ENCODE measurements around the gene C5orf24. TPM values are rescaled to one million over a fixed set of nuclear protein-coding genes. Genes with fewer than 3 reads are reported as not detected.
"Not testable (repeated sequence)": the region's sequence is repeated elsewhere in the genome, so short reads cannot be mapped to it uniquely, and the experiment has no call there.

C5orf24 gene
- total and polyA plus RNA-seq, 2 donors = 34.1 to 73.4 TPM

DNA sequence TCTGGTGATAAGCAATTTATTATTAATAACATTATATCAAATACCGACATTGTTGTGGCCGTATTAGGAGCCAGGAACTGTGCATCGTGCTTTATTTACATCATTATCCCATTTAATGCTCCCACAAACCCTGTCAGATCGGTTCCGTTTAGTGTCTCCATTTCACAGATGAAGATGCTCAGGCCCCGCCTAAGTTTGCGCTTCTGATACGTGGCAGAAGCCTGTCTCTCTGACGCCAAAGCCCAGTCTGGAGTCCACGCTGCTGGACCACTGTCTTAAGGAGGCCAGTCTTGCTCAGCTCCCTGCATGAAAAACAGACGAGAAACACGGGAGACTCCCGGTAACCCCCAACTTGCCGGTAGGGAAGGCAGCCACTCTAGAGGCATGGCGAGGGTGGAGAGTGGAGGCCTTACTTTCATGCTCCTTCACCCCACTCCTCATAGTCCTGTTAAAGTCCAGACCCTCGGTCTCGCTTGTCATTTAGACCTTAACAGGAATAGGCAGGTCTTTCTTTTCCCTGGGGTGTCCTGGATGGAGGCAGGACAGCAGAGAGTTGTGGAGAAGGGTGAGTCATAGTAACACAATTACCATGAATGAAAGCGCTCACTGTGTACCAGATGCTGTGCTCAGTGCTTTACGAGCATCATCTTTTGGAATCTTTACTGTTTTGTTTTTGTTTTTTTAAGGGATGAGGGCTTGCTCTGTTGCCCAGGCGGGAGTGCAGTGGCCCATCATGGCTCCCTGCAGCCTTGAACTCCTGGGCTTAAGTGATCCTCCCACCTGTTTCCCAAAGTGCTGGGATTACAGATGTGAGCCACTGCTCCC is 29.3 kb downstream of the C5orf24 start:
- Histone ChIP-seq H3K27ac (ENCODE audit: low read depth) (peak overlapping the region; percentile 96), H3K4me3 (ENCODE audit: low read depth, low read length) (peak overlapping the region; percentile 67), H3K36me3 (ENCODE audit: insufficient read depth) (no peaks in the 10 kb centered on the region), H3K4me1 (ENCODE audit: insufficient read depth) (no peaks in the 10 kb centered on the region)
- peak; percentile 25 for DNase-seq (ENCODE audit: extremely low spot score)
- WGBS = 4% methylated on average over 20 of the region's 20 CpGs

DNA sequence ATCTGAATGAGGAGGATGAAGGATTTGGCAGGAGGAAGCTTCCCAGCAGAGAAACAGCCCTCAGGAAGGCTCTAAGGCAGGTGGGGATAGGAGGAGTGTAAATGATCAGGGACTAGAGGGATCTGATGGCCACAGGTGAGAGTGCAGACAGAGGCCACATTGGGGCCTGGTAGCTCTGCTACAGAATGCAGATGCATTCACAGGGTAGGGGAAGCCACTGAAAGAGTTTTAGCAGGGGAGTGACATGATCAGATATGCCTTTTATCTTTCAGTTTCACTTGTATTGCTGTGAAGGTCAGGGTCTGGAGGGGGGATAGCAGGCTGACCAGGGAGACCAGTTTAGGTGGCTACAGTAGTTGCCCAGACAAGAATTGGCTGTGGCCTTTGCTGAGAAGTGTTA is 31.4 kb downstream of the C5orf24 start:
- Histone ChIP-seq H3K27ac (ENCODE audit: low read depth) (no peak overlapping the region), H3K4me3 (ENCODE audit: low read depth, low read length) (no peak overlapping the region), H3K4me1 (ENCODE audit: insufficient read depth) (no peaks in the 10 kb centered on the region), H3K36me3 (ENCODE audit: insufficient read depth) (peaks cover 2% of the 10 kb centered on the region)
- DNase-seq (ENCODE audit: extremely low spot score) = no peak

DNA sequence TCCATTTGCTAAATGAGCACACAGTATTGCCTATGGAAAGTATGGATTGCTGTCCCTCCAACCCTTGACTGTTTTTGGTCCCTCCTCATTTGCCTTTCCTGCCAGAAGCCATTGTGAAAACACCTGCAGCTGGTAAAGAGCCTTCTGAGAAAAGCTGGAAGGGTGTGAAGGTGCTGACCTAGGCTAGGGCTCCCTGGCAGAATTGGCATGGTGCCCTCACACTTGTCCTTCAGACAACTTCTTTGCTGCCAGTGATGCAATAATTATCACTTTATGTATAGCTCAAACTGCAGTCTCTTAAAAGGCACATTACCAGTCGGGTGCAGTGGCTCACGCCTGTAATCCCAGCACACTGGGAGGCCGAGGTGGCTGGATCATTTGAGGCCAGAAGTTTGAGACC is 32.6 kb downstream of the C5orf24 start:
- Histone ChIP-seq H3K27ac (ENCODE audit: low read depth) (no peak overlapping the region), H3K4me3 (ENCODE audit: low read depth, low read length) (no peak overlapping the region), H3K4me1 (ENCODE audit: insufficient read depth) (no peaks in the 10 kb centered on the region), H3K36me3 (ENCODE audit: insufficient read depth) (peaks cover 2% of the 10 kb centered on the region)
- WGBS = 95% methylated on average over 3 of the region's 3 CpGs
- no peak for DNase-seq (ENCODE audit: extremely low spot score)

DNA sequence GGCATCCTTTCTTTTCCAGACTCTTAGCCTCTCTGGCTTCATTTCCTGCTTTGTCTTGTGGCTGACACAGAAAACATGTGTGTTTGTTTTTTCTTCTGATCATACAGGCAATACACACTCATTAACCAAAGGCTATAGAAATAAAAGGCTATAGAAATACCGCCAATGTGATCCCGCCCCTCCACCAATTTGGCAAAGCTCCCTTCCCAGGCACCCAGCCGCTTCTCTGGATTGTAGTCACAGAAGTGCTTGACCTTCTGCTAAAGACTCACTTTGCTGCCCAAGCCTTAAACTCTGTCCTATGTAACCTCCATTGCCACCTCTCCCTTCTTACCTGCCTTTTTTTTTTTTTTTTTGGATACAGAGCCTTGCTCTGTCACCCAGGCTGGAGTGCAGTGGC is 33.7 kb downstream of the C5orf24 start:
- 86% methylated on average over 3 of the region's 3 CpGs for WGBS
- no peaks in the 10 kb centered on the region for H3K4me1 ChIP-seq (ENCODE audit: insufficient read depth)
- H3K27ac ChIP-seq (ENCODE audit: low read depth) = no peak overlapping the region
- no peak for DNase-seq (ENCODE audit: extremely low spot score)
- H3K36me3 ChIP-seq (ENCODE audit: insufficient read depth) = peaks cover 2% of the 10 kb centered on the region
- H3K4me3 ChIP-seq (ENCODE audit: low read depth, low read length) = no peak overlapping the region

DNA sequence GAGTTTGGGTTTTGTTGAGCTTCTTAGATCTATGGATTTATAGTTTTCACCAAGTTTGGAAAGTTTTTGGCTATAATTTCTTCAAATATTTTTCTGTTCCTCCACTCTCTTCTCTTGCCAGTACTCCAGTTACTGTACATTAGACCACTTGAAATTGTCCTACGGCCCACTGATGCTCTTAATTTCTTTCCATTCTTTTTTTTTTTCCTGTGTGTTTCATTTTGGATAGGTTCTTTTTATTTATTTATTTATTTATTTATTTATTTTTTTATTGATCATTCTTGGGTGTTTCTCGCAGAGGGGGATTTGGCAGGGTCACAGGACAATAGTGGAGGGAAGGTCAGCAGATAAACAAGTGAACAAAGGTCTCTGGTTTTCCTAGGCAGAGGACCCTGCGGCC is 35.2 kb downstream of the C5orf24 start:
- H3K4me1 ChIP-seq (ENCODE audit: insufficient read depth); H3K36me3 ChIP-seq (ENCODE audit: insufficient read depth); H3K4me3 ChIP-seq (ENCODE audit: low read depth, low read length); DNase-seq (ENCODE audit: extremely low spot score); H3K27ac ChIP-seq (ENCODE audit: low read depth): not testable (repeated sequence)
- WGBS = 94% methylated on average over 1 of the region's 3 CpGs

DNA sequence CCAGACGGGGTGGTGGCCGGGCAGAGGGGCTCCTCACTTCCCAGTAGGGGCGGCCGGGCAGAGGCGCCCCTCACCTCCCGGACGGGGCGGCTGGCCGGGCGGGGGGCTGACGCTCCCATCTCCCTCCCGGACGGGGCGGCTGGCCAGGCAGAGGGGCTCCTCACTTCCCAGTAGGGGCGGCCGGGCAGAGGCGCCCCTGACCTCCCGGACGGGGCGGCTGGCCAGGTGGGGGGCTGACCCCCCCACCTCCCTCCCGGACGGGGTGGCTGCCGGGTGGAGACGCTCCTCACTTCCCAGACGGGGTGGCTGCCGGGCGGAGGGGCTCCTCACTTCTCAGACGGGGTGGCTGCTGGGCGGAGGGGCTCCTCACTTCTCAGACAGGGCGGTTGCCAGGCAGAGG is 35.9 kb downstream of the C5orf24 start:
- 93% methylated on average over 24 of the region's 30 CpGs for WGBS

DNA sequence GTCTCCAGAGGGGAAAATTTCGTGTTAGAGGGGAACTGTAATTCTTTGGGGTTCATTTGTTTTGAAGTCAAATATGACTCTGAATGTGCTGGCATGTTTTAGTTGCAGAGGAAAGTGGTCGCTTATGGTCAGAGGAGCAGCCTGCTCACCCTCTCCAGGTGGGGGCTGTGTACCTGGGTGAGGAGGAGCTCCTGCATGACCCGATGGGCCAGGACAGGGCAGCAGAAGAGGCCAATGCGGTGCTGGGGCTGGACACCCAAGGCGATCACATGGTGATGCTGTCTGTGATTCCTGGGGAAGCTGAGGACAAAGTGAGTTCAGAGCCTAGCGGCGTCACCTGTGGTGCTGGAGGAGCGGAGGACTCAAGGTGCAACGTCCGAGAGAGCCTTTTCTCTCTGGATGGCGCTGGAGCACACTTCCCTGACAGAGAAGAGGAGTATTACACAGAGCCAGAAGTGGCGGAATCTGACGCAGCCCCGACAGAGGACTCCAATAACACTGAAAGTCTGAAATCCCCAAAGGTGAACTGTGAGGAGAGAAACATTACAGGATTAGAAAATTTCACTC is 41.9 kb downstream of the C5orf24 start:
- WGBS = 86% methylated on average over 14 of the region's 14 CpGs
- no peak overlapping the region for H3K27ac ChIP-seq (ENCODE audit: low read depth)
- no peaks in the 10 kb centered on the region for H3K36me3 ChIP-seq (ENCODE audit: insufficient read depth)
- no peak overlapping the region for H3K4me3 ChIP-seq (ENCODE audit: low read depth, low read length)
- no peaks in the 10 kb centered on the region for H3K4me1 ChIP-seq (ENCODE audit: insufficient read depth)
- no peak for DNase-seq (ENCODE audit: extremely low spot score)

More for the DNA sequence above, 35.9 kb downstream of the C5orf24 start:
- H3K4me3 ChIP-seq (ENCODE audit: low read depth, low read length); H3K4me1 ChIP-seq (ENCODE audit: insufficient read depth); H3K27ac ChIP-seq (ENCODE audit: low read depth); H3K36me3 ChIP-seq (ENCODE audit: insufficient read depth); DNase-seq (ENCODE audit: extremely low spot score): not testable (repeated sequence)

DNA sequence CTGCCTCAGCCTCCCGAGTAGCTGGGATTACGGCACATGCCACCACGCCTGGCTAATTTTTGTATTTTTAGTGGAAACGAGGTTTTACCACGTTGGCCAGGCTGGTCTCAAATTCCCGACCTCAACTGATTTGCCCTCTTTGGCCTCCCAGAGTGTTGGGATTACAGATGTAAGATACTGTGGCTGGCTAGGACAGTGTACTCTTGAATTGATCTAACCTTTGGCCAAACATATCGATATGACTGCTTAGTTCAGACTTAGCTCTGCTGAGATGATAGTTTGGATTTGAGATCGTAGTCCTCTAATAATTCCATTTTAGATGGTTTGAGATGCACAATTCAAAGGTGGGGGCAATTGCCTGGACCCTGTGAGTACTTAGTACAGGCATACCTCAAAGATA is 43.6 kb downstream of the C5orf24 start:
- no peak overlapping the region for H3K27ac ChIP-seq (ENCODE audit: low read depth)
- H3K36me3 ChIP-seq (ENCODE audit: insufficient read depth) = no peaks in the 10 kb centered on the region
- H3K4me1 ChIP-seq (ENCODE audit: insufficient read depth) = no peaks in the 10 kb centered on the region
- H3K4me3 ChIP-seq (ENCODE audit: low read depth, low read length) = no peak overlapping the region
- WGBS = 96% methylated on average over 8 of the region's 8 CpGs
- no peak for DNase-seq (ENCODE audit: extremely low spot score)

DNA sequence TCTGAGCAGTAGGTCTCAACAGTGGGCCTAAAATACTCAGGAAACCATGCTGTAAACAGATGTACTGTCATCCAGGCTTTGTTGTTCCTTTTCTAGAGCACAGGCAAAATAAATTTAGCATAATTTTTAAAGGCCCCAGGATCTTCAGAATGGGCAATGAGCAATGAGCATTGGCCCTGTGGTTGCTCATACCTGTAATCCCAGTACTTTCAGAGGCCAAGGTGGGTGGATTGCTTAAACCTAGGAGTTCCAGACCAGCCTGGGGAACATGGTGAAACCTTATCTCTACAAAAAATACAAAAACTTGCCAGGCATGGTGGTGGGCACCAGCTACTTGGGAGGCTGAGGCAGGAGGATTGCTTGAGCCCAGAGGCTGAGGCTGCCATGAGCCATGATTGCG is 45.7 kb downstream of the C5orf24 start:
- DNase-seq (ENCODE audit: extremely low spot score) = no peak
- no peaks in the 10 kb centered on the region for H3K36me3 ChIP-seq (ENCODE audit: insufficient read depth)
- WGBS = 100% methylated on average over 1 of the region's 1 CpG
- H3K4me1 ChIP-seq (ENCODE audit: insufficient read depth) = no peaks in the 10 kb centered on the region
- H3K4me3 ChIP-seq (ENCODE audit: low read depth, low read length) = no peak overlapping the region
- H3K27ac ChIP-seq (ENCODE audit: low read depth) = no peak overlapping the region

DNA sequence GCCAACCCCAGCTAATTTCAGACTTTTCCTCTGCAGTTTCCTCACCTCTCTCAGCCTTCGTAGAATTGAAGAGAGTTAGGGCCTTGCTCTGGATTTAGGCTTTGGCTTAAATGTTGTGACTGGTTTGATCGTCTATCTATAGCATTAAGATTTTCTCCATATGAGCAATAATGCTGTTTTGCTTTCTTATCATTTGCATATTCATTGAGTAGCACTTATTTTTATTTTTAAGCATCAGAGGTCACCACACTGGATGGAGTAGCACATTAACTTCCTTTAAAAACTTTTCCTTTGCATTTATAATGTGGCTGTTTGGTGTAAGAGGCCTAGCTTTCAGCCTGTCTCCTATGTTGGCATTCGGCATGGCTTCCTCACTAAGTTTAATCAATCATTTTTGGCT is 46.5 kb downstream of the C5orf24 start:
- no peaks in the 10 kb centered on the region for H3K4me1 ChIP-seq (ENCODE audit: insufficient read depth)
- H3K4me3 ChIP-seq (ENCODE audit: low read depth, low read length) = no peak overlapping the region
- no peak for DNase-seq (ENCODE audit: extremely low spot score)
- WGBS = 96% methylated on average over 3 of the region's 3 CpGs
- no peaks in the 10 kb centered on the region for H3K36me3 ChIP-seq (ENCODE audit: insufficient read depth)
- no peak overlapping the region for H3K27ac ChIP-seq (ENCODE audit: low read depth)

DNA sequence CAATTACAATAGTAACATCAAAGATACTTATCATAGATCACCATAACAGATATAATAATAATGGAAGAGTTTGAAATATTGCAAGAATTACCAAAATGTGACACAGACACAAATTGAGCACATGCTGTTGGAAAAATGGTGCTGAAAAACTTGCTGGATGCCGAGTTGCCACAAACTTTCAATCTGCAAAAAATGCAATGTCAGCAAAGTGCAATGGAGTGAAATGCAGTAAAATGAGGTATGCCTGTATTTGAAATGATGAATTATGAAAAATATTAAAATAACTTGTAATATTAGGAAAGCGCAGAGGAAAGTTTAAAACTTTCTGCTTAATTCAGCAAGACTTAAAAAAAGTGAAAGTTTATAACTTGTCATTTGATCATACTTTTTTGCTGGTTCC is 47.2 kb downstream of the C5orf24 start:
- no peaks in the 10 kb centered on the region for H3K4me1 ChIP-seq (ENCODE audit: insufficient read depth)
- no peak overlapping the region for H3K27ac ChIP-seq (ENCODE audit: low read depth)
- H3K4me3 ChIP-seq (ENCODE audit: low read depth, low read length) = no peak overlapping the region
- no peaks in the 10 kb centered on the region for H3K36me3 ChIP-seq (ENCODE audit: insufficient read depth)
- 92% methylated on average over 2 of the region's 2 CpGs for WGBS
- no peak for DNase-seq (ENCODE audit: extremely low spot score)

DNA sequence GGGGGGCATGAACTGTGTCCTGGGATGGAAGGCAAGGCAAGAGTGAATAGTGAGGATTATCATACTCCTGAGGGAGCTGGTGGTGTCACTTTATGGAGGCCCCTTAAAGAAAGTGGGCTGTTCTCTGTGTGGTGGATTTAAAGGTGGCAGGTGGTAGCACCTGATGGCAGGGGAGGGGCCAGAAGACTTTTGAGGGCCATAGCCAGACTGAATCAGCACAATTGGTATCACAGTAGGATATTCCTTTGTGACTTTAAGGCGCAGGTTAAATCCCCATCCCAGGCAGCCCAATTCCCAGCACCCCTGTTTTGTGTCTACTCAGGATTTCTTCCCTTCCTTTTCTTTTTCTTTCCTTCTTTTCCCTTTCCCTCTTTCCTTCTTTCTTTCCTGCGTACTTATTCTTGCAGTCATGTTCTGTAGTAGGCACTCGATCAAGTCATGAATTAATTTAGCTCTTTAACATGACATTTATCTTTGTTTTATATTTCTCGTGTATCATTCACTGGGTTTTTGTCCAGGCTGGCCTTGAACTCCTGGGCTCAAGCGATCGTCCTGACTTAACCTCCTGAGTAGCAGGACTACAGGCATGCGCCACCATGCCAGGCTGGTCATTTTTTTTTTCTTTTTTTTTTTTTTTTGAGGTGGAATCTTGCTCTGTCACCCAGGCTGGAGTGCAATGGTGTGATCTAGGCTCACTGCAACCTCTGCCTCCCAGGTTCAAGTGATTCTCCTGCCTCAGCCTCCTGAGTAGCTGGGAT is 48.2 kb downstream of the C5orf24 start:
- DNase-seq (ENCODE audit: extremely low spot score) = no peak
- no peak overlapping the region for H3K4me3 ChIP-seq (ENCODE audit: low read depth, low read length)
- H3K27ac ChIP-seq (ENCODE audit: low read depth) = no peak overlapping the region
- H3K36me3 ChIP-seq (ENCODE audit: insufficient read depth) = no peaks in the 10 kb centered on the region
- no peaks in the 10 kb centered on the region for H3K4me1 ChIP-seq (ENCODE audit: insufficient read depth)
- 92% methylated on average over 7 of the region's 7 CpGs for WGBS

DNA sequence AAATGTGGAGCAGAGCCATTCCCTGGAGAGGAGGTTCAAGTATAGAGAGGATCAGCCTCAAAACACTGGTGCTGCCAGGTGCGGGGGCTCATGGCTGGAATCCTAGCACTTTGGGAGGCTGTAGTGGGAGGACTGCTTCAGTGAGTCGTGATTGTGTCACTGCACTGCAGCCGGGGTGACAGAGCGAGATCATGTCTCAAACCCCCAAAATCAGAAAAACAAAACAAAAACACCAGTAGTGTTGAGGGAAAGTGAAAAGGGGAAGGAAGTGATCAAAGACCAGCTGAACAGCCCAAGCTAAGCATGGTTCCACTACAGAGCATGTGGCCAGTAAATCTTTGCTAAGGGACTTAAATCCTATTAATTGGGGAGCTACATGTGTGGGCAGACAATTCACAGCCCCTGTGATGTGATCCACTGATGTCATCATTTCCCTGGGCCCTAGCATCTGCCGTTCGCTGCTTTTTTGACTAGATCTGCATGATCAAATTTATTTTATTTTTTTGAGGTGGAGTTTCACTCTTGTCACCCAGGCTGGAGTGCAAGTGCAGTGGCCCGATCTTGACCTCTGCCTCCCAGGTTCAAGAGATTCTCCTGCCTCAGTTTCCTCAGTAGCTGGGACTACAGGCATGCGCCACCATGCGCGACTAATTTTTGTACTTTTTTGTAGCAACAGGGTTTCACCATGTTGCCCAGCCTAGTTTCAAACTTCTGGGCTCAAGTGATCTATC is 56.5 kb downstream of the C5orf24 start:
- 83% methylated on average over 10 of the region's 10 CpGs for WGBS
- no peak overlapping the region for H3K27ac ChIP-seq (ENCODE audit: low read depth)
- H3K4me1 ChIP-seq (ENCODE audit: insufficient read depth) = no peaks in the 10 kb centered on the region
- H3K36me3 ChIP-seq (ENCODE audit: insufficient read depth) = no peaks in the 10 kb centered on the region
- DNase-seq (ENCODE audit: extremely low spot score) = no peak
- no peak overlapping the region for H3K4me3 ChIP-seq (ENCODE audit: low read depth, low read length)
